Spleen (tissue), 7 donors: ENCODE data around the gene PKN3.
A peak's percentile ranks its signal among the peaks of the same experiment; 100 is the strongest.

Source experiments
- POLR2A ChIP-seq, 3 donors: fragments of 450-650 bp; IDR thresholded peaks; one replicate each; pipeline ENCODE4 v1.5.1; 2017; ENCODE audit warnings: antibody characterized with exemption in 3 of 3, mild to moderate bottlenecking in 1 of 3
- POLR2AphosphoS5 ChIP-seq, 3 donors: sonication (generic); formaldehyde crosslinking; IDR thresholded peaks; one replicate each; pipeline ENCODE4 v1.5.1; 2017; ENCODE audit warnings: antibody characterized with exemption in 3 of 3
- TF ChIP-seq, protein P1 (sequence below), 11 experiments: fragments of 200-600 bp in 7 of 11; fragments of 450-650 bp in 4 of 11; sonication (generic) in 4 of 11; IDR thresholded peaks in 8 of 11; conservative IDR thresholded peaks in 3 of 11; 1 replicate in 7 of 11; 2 replicates in 4 of 11; pipeline versions ENCODE4 v1.4.0 to v1.8.0; 2016 to 2021; ENCODE audit warnings: antibody characterized with exemption in 11 of 11, inconsistent platforms in 4 of 11, mild to moderate bottlenecking in 1 of 11
- donor health status: DM: no; HTN: no; CAD: no; lungs with moderate emphysema.
- donor health status: DM: no; HTN: no; CAD: no.
- donor health status: DM: no; HTN: no; CAD: no.

DNA sequence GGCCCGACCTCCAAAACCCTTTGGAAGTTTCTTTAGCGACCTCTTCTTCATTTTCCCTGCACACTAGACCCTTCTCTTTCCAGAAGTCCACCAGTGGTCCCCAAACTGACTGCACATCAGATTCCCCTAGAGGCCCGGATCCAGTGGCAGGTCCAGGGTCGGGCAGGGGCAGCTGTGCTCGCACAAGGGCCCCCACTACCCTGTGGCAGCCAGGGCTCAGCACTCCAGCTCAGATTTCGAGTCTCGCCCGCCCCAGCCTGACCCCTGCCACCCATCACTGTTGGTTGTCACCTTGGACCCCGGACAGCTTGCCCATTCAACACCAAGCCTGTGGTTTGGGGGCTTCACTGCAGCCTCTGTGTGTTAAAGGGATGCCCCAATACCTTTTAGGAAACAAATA is 29.4 kb downstream of the PKN3 start:
- TF ChIP-seq, protein P1, sequence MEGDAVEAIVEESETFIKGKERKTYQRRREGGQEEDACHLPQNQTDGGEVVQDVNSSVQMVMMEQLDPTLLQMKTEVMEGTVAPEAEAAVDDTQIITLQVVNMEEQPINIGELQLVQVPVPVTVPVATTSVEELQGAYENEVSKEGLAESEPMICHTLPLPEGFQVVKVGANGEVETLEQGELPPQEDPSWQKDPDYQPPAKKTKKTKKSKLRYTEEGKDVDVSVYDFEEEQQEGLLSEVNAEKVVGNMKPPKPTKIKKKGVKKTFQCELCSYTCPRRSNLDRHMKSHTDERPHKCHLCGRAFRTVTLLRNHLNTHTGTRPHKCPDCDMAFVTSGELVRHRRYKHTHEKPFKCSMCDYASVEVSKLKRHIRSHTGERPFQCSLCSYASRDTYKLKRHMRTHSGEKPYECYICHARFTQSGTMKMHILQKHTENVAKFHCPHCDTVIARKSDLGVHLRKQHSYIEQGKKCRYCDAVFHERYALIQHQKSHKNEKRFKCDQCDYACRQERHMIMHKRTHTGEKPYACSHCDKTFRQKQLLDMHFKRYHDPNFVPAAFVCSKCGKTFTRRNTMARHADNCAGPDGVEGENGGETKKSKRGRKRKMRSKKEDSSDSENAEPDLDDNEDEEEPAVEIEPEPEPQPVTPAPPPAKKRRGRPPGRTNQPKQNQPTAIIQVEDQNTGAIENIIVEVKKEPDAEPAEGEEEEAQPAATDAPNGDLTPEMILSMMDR (IDR thresholded peaks at IDR 0.05 in 8 of 11, conservative IDR thresholded peaks at IDR 0.05 in 3 of 11) = no peak
- TF ChIP-seq POLR2AphosphoS5 (IDR thresholded peaks at IDR 0.05) = peak in 1 of 3 donors; percentile 10
- no peak for TF ChIP-seq POLR2A (IDR thresholded peaks at IDR 0.05)
